SU-DHL-6 (cell line): ENCODE measurements around the gene CCSAP.

Experiments used
- H2AFZ ChIP-seq: fragments of 200-600 bp; sonication (generic); 2 replicates; pipeline ENCODE4 v1.6.1; 2014; ENCODE audit warnings: low read depth, mild to moderate bottlenecking, moderate library complexity, mixed read lengths, antibody characterized with exemption, low read length; ENCODE audit not compliant: severe bottlenecking
- H3F3A ChIP-seq: fragments of 200-600 bp; shearing (Covaris generic); 2 replicates; pipeline ENCODE4 v1.6.0; 2016; ENCODE audit warnings: antibody characterized with exemption, mild to moderate bottlenecking; ENCODE audit not compliant: insufficient read depth
- H3K27ac ChIP-seq: fragments of 200-600 bp; sonication (generic); 2 replicates; pipeline ENCODE4 v1.5.1; 2016; ENCODE audit warnings: low read depth, mild to moderate bottlenecking, low read length, moderate library complexity, mixed read lengths
- H3K27me3 ChIP-seq: fragments of 200-600 bp; sonication (generic), shearing (Covaris generic); 2 replicates; pipeline ENCODE4 v1.6.0; 2014; ENCODE audit warnings: mild to moderate bottlenecking, low read length
- H3K36me3 ChIP-seq: fragments of 200-600 bp; sonication (generic); 2 replicates; pipeline ENCODE4 v1.6.1; 2014; ENCODE audit warnings: mild to moderate bottlenecking, low read length, mixed read lengths
- H3K4me2 ChIP-seq: fragments of 300-600, 200-600 bp; shearing (Covaris generic), sonication (generic); 2 replicates; pipeline ENCODE4 v1.6.0; 2014; ENCODE audit warnings: low read length, low read depth, mild to moderate bottlenecking; ENCODE audit not compliant: poor library complexity, severe bottlenecking
- H3K4me3 ChIP-seq: fragments of 200-600 bp; sonication (generic); 2 replicates; pipeline ENCODE4 v1.5.1; 2014; ENCODE audit warnings: antibody characterized with exemption, low read length, mild to moderate bottlenecking, mixed read lengths; ENCODE audit not compliant: insufficient read depth, poor library complexity, severe bottlenecking
- H3K79me2 ChIP-seq: fragments of 200-600 bp; sonication (generic); 2 replicates; pipeline ENCODE4 v1.6.1; 2014; ENCODE audit warnings: mild to moderate bottlenecking, low read length, moderate library complexity; ENCODE audit not compliant: insufficient read depth
- H3K9ac ChIP-seq: fragments of 200-600 bp; sonication (generic); 2 replicates; pipeline ENCODE4 v1.7.0; 2014; ENCODE audit warnings: mild to moderate bottlenecking, low read length
- H3K9me2 ChIP-seq: fragments of 200-600 bp; sonication (generic); replicated peaks from 2 replicates; pipeline ENCODE4 v1.6.1; 2014; ENCODE audit warnings: low read length; ENCODE audit not compliant: insufficient read depth
- H3K9me3 ChIP-seq: fragments of 200-600 bp; sonication (generic); 2 replicates; pipeline ENCODE4 v1.6.1; 2014; ENCODE audit warnings: low read length, mixed read lengths; ENCODE audit not compliant: insufficient read depth
- H4K20me1 ChIP-seq: fragments of 200-600 bp; sonication (generic); 2 replicates; pipeline ENCODE4 v1.6.1; 2014; ENCODE audit warnings: low read depth, mild to moderate bottlenecking, antibody characterized with exemption, low read length, moderate library complexity, mixed read lengths
- EZH2phosphoT487 ChIP-seq: fragments of 200-600 bp; sonication (generic), shearing (Covaris generic); conservative IDR thresholded peaks from 2 replicates; pipeline ENCODE4 v1.6.1; 2018; ENCODE audit warnings: mild to moderate bottlenecking, antibody characterized with exemption, low read length, moderate library complexity, mixed read lengths
- TF ChIP-seq, protein P1 (sequence below): fragments of 200-600 bp; sonication (generic); IDR thresholded peaks from one replicate; pipeline ENCODE4 v1.5.1; 2017; ENCODE audit warnings: antibody characterized with exemption, mild to moderate bottlenecking, low read length, moderate library complexity; ENCODE audit not compliant: insufficient read depth, poor library complexity, severe bottlenecking

CCSAP gene

DNA sequence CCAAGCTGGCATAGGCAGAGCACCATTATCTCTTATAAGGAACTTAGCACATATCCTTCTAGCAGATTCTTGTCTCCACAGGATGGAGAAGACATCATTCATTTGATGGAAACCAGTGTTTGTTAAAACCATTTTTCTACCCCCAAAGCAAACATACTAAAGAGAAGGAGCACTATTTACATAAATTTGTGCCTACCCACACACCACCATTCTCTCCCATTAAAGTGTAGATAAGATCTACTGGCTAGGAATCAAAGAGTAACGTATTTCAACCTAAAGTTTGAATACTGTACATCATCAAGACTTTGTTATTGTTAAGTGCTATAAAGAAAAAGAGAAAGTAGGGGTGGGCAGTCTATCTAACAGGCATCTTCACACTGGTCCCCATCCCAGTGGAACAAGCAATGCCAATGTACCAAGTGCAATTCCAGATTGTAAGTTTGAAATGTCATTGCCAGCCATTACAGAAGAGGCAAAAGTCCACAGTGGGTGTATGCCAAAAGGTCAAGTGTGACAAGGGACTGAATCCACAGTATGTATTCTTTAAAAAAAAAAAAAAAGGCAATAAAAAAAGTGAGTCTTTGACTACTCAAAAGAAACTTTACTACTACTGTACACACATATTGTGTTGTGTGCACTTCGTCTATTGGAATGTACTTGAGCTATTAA, 18.8 kb downstream of the CCSAP start:
- Histone ChIP-seq H3K9ac (no peak overlapping the region), H3K36me3 (peaks cover 16% of the 10 kb centered on the region; the same call in 1 of the 2 replicates), H3K9me3 (no peaks in the 10 kb centered on the region), H3K4me3 (no peak overlapping the region), H4K20me1 (no peaks in the 10 kb centered on the region), H3K27ac (no peak overlapping the region), H3K4me2 (no peak overlapping the region), H2AFZ (no peak overlapping the region), H3K79me2 (no peaks in the 10 kb centered on the region), H3K27me3 (no peaks in the 10 kb centered on the region), H3K9me2 (no peaks in the 10 kb centered on the region), H3F3A (no peaks in the 10 kb centered on the region)
- TF ChIP-seq EZH2phosphoT487: no peak
- TF ChIP-seq, protein P1, sequence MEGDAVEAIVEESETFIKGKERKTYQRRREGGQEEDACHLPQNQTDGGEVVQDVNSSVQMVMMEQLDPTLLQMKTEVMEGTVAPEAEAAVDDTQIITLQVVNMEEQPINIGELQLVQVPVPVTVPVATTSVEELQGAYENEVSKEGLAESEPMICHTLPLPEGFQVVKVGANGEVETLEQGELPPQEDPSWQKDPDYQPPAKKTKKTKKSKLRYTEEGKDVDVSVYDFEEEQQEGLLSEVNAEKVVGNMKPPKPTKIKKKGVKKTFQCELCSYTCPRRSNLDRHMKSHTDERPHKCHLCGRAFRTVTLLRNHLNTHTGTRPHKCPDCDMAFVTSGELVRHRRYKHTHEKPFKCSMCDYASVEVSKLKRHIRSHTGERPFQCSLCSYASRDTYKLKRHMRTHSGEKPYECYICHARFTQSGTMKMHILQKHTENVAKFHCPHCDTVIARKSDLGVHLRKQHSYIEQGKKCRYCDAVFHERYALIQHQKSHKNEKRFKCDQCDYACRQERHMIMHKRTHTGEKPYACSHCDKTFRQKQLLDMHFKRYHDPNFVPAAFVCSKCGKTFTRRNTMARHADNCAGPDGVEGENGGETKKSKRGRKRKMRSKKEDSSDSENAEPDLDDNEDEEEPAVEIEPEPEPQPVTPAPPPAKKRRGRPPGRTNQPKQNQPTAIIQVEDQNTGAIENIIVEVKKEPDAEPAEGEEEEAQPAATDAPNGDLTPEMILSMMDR: no peak

GRCh38 chr1:229323201-229323600, 19.6 kb downstream of the CCSAP start:
- Histone ChIP-seq H3K9me3 (no peaks in the 10 kb centered on the region), H3K9me2 (no peaks in the 10 kb centered on the region), H3K4me2 (no peak overlapping the region), H3K36me3 (peaks cover 16% of the 10 kb centered on the region; the same call in 1 of the 2 replicates), H3K27me3 (no peaks in the 10 kb centered on the region), H2AFZ (no peak overlapping the region), H3K9ac (no peak overlapping the region), H3F3A (no peaks in the 10 kb centered on the region), H4K20me1 (no peaks in the 10 kb centered on the region), H3K27ac (no peak overlapping the region), H3K4me3 (no peak overlapping the region), H3K79me2 (no peaks in the 10 kb centered on the region)
- TF ChIP-seq, protein P1: no peak
- no peak for TF ChIP-seq EZH2phosphoT487

GRCh38 chr1:229319487-229319886, 23.4 kb downstream of the CCSAP start:
- Histone ChIP-seq H3K36me3 (peaks cover 11% of the 10 kb centered on the region; the same call in 1 of the 2 replicates), H3K27ac (no peak overlapping the region), H3K79me2 (no peaks in the 10 kb centered on the region), H3K27me3 (no peaks in the 10 kb centered on the region), H3K9me3 (no peaks in the 10 kb centered on the region), H3F3A (no peaks in the 10 kb centered on the region), H3K9me2 (no peaks in the 10 kb centered on the region), H3K4me3 (no peak overlapping the region), H3K9ac (no peak overlapping the region), H2AFZ (no peak overlapping the region), H4K20me1 (no peaks in the 10 kb centered on the region), H3K4me2 (no peak overlapping the region)
- TF ChIP-seq EZH2phosphoT487: no peak
- TF ChIP-seq, protein P1: no peak
